Measurements from ENCODE around the gene GALNS. TPM values are rescaled to one million over a fixed set of nuclear protein-coding genes. Genes with fewer than 3 reads are reported as not detected.
A peak's percentile ranks its signal among the peaks of the same experiment; 100 is the strongest.

Gene GALNS
- total RNA-seq, 1 experiment from 2014 or later: 81.6 TPM

DNA sequence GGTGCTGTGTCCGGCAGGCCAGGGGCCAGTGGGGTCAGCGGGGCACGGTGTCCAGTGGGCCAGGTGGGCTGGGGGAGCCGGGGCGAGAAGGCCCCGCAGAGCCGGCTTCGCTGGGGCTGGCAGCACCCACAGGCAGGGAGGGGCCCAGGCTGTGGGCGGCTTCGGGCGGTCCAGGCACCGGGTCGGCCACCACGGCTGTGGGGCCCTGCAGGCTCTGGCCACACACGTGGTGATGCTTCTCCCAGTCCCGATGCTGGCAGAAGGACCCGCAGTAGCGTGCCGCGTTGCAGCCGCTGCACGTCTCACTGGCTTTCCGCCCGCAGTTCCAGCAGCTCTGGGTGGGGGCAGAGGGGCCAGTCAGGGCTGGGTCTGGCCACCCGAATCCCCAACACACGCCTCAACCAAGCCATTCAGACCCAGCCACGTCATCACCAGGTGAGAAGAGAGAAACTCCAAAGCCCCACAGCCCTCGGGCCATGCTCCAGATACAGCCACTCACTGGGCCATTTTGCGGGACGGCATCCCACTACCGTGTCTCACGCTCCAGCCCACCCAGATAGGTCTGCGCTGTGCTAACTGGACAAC, 20.3 kb upstream of the GALNS start:
- CTCF ChIA-PET: no interaction called here
- intact Hi-C loops (cut with micrococcal nuclease; ENCODE audit: unreplicated experiment): no loop called here
- no peaks in the 10 kb centered on the region for H3K27me3 ChIP-seq (ENCODE audit: control insufficient read depth, insufficient read depth, low read length)
- TF ChIP-seq SIN3A (IDR thresholded peaks at IDR 0.05; ENCODE audit: borderline replicate concordance, insufficient read depth, low read depth, low read length) (no peak), POLR2AphosphoS5 (IDR thresholded peaks at IDR 0.05; ENCODE audit: low read depth, low read length) (no peak), TCF7L2 (IDR thresholded peaks at IDR 0.05; ENCODE audit: low read depth, low read length) (no peak)
- TF ChIP-seq, protein P1, sequence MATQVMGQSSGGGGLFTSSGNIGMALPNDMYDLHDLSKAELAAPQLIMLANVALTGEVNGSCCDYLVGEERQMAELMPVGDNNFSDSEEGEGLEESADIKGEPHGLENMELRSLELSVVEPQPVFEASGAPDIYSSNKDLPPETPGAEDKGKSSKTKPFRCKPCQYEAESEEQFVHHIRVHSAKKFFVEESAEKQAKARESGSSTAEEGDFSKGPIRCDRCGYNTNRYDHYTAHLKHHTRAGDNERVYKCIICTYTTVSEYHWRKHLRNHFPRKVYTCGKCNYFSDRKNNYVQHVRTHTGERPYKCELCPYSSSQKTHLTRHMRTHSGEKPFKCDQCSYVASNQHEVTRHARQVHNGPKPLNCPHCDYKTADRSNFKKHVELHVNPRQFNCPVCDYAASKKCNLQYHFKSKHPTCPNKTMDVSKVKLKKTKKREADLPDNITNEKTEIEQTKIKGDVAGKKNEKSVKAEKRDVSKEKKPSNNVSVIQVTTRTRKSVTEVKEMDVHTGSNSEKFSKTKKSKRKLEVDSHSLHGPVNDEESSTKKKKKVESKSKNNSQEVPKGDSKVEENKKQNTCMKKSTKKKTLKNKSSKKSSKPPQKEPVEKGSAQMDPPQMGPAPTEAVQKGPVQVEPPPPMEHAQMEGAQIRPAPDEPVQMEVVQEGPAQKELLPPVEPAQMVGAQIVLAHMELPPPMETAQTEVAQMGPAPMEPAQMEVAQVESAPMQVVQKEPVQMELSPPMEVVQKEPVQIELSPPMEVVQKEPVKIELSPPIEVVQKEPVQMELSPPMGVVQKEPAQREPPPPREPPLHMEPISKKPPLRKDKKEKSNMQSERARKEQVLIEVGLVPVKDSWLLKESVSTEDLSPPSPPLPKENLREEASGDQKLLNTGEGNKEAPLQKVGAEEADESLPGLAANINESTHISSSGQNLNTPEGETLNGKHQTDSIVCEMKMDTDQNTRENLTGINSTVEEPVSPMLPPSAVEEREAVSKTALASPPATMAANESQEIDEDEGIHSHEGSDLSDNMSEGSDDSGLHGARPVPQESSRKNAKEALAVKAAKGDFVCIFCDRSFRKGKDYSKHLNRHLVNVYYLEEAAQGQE (IDR thresholded peaks at IDR 0.05; ENCODE audit: insufficient read depth in 1 of 2, low read depth in 2 of 2, low read length in 1 of 2): no peak
- TF ChIP-seq, protein P2, sequence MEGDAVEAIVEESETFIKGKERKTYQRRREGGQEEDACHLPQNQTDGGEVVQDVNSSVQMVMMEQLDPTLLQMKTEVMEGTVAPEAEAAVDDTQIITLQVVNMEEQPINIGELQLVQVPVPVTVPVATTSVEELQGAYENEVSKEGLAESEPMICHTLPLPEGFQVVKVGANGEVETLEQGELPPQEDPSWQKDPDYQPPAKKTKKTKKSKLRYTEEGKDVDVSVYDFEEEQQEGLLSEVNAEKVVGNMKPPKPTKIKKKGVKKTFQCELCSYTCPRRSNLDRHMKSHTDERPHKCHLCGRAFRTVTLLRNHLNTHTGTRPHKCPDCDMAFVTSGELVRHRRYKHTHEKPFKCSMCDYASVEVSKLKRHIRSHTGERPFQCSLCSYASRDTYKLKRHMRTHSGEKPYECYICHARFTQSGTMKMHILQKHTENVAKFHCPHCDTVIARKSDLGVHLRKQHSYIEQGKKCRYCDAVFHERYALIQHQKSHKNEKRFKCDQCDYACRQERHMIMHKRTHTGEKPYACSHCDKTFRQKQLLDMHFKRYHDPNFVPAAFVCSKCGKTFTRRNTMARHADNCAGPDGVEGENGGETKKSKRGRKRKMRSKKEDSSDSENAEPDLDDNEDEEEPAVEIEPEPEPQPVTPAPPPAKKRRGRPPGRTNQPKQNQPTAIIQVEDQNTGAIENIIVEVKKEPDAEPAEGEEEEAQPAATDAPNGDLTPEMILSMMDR (IDR thresholded peaks at IDR 0.05): no peak
- no peak overlapping the region for H3K4me3 ChIP-seq (ENCODE audit: low read depth in 2 of 2, low read length in 2 of 2)
- no TSS peak for BruUV-seq (replicated peaks)
- in situ Hi-C loops (cut with HindIII; ENCODE audit: low pct_unique_long_range_greater_than_20kb, low sequenced_read_pairs): no loop called here
- no peak overlapping the region for H3K27ac ChIP-seq (ENCODE audit: low read length)
- DNase-seq (ENCODE audit: low read depth, low spot score) (no peak), ATAC-seq (no peak)
- H3K9me3 ChIP-seq (ENCODE audit: control insufficient read depth, insufficient read depth, low read depth, low read length): no peaks in the 10 kb centered on the region
- H3K36me3 ChIP-seq (ENCODE audit: control insufficient read depth, insufficient read depth, low read length): no peaks in the 10 kb centered on the region
- POLR2A ChIA-PET: no interaction called here
- no peaks in the 10 kb centered on the region for H3K4me1 ChIP-seq (ENCODE audit: control insufficient read depth, insufficient read depth, low read length)

DNA sequence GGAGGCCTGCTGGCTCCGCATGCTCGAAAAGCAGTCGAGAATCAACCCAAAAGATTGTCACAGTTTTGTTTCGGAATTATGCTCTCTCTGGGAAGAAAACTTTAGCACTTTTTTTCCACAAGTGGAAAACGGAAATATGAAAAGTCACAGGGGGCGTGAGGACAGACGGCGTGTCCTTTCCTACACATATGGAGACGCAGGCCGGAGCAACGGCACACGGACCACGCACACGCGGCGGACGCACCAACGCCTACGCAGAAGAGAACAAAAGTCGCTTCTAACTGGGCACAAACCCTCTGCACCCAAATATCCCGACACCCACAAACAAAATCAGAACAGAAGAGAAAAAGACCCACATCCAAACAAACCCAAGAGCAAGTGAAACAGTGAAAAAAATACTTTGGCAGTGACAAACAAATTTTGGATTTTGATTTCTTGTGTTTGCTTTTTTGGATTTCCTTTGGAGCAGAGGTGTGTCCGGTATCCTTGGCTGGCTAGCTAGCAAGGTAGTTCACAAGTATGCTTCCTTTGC, 19.0 kb upstream of the GALNS start:
- no peaks in the 10 kb centered on the region for H3K27me3 ChIP-seq (ENCODE audit: control insufficient read depth, insufficient read depth, low read length)
- DNase-seq (ENCODE audit: low read depth, low spot score) (no peak), ATAC-seq (no peak)
- POLR2A ChIA-PET: no interaction called here
- no peaks in the 10 kb centered on the region for H3K36me3 ChIP-seq (ENCODE audit: control insufficient read depth, insufficient read depth, low read length)
- no peak overlapping the region for H3K27ac ChIP-seq (ENCODE audit: low read length)
- H3K9me3 ChIP-seq (ENCODE audit: control insufficient read depth, insufficient read depth, low read depth, low read length): no peaks in the 10 kb centered on the region
- in situ Hi-C loops (cut with HindIII; ENCODE audit: low pct_unique_long_range_greater_than_20kb, low sequenced_read_pairs) (no loop called here), intact Hi-C loops (cut with micrococcal nuclease; ENCODE audit: unreplicated experiment) (no loop called here)
- CTCF ChIA-PET: no interaction called here
- H3K4me1 ChIP-seq (ENCODE audit: control insufficient read depth, insufficient read depth, low read length): no peaks in the 10 kb centered on the region
- TF ChIP-seq, protein P2 (IDR thresholded peaks at IDR 0.05): no peak
- no peak for TF ChIP-seq SIN3A (IDR thresholded peaks at IDR 0.05; ENCODE audit: borderline replicate concordance, insufficient read depth, low read depth, low read length)
- no peak for TF ChIP-seq POLR2AphosphoS5 (IDR thresholded peaks at IDR 0.05; ENCODE audit: low read depth, low read length)
- no peak for TF ChIP-seq TCF7L2 (IDR thresholded peaks at IDR 0.05; ENCODE audit: low read depth, low read length)
- TF ChIP-seq, protein P1 (IDR thresholded peaks at IDR 0.05; ENCODE audit: insufficient read depth in 1 of 2, low read depth in 2 of 2, low read length in 1 of 2): no peak
- TSS peak; percentile 86 for BruUV-seq (replicated peaks)
- H3K4me3 ChIP-seq (ENCODE audit: low read depth in 2 of 2, low read length in 2 of 2): no peak overlapping the region

All from Panc1 (cell line).